Mammary epithelial cell (primary cell): ENCODE data around the gene AGMAT.

Experiments
- CTCF ChIP-seq, 2 donors: IDR thresholded peaks in 1 of 2; conservative IDR thresholded peaks in 1 of 2; 2 replicates each; pipeline ENCODE4 v1.5.1; 2011 to 2012; ENCODE audit warnings: inconsistent platforms in 2 of 2, low read length in 2 of 2, mild to moderate bottlenecking in 2 of 2, control low read depth in 1 of 2, low read depth in 1 of 2; ENCODE audit not compliant: insufficient read depth in 1 of 2; ENCODE audit errors: extremely low read depth in 1 of 2
- EZH2 ChIP-seq: IDR thresholded peaks from 2 replicates; pipeline ENCODE4 v1.6.1; 2012; ENCODE audit warnings: low read length, inconsistent platforms, borderline replicate concordance

GRCh38 chr1:15526021-15526489 lies 58.8 kb downstream of the AGMAT start:
- TF ChIP-seq EZH2 (no peak), CTCF (conservative IDR thresholded peaks at IDR 0.05 in 1 of 2, IDR thresholded peaks at IDR 0.05 in 1 of 2; ENCODE audit: extremely low read depth in 1 of 2, insufficient read depth in 1 of 2, low read depth in 1 of 2, low read length in 2 of 2) (no peak)
